ENCODE results near the gene SIPA1L3.

The SIPA1L3 gene

DNA sequence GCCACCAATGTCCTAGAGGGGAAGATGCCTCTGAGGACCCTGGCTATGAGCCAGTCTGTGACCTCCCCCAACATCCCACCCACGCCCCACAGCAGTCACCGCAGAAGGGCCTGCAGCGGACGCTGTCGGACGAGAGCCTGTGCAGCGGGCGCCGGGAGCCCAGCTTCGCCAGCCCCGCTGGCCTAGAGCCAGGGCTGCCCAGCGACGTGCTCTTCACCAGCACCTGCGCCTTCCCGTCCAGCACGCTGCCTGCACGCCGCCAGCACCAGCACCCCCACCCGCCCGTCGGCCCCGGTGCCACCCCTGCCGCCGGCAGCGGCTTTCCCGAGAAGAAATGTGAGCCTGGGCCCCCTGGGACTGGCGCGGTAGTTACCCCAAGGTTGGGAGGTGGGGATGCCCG, 286.4 kb downstream of the SIPA1L3 start:
- DNase-seq (ENCODE audit: low read depth), result no peak

DNA sequence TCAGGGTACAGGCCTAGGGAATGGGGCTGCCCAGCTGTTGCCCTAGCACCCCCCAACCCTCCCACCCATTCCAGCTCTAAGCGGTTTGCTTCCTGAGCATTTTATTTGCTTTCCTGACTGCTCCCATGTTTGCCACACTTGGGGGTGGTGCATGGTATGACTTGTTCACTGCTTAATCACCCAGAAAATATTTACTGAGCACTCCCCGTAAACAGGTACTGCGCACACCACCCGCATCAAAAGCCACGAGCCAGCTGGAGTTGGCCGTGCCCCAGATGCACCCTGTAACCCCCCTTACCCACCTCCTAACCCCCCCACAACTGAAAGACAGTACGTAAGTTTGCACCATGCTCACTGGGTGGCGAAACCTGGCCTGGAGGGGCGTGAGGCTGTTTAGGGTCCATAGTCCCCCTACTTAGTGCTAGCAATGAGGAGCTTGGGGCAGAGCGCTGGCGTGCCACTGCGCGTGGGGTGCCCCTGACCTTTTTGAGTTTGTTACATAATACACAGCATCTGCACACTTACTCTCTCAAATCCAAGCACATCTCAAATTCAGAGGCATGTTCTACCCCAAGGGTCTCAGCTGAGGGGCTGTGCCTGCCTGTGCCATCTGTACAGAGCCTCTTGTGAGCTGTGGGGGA, 287.2 kb downstream of the SIPA1L3 start:
- DNase-seq (ENCODE audit: low read depth), result no peak

DNA sequence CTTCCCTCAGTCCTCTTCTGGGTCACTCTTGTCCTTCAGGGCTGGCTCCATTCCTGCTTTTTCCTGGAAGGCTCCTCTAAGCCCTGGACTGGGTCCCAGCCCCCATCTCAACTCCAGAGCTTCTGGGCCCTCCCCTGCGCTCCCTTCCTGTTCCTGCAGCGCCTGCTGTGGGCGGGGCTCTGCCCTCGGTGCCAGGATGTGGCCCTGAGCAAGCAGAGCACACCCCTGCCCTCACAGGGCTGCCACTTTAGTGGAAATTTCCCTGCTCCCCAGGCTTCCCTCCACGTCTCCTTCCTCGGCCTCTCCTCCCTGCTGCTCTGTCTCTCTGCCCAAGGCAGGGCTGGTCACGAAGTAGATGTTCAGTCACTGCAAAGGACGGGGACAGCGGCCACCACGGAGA, 288.2 kb downstream of the SIPA1L3 start:
- DNase-seq (ENCODE audit: low read depth), result no peak

DNA sequence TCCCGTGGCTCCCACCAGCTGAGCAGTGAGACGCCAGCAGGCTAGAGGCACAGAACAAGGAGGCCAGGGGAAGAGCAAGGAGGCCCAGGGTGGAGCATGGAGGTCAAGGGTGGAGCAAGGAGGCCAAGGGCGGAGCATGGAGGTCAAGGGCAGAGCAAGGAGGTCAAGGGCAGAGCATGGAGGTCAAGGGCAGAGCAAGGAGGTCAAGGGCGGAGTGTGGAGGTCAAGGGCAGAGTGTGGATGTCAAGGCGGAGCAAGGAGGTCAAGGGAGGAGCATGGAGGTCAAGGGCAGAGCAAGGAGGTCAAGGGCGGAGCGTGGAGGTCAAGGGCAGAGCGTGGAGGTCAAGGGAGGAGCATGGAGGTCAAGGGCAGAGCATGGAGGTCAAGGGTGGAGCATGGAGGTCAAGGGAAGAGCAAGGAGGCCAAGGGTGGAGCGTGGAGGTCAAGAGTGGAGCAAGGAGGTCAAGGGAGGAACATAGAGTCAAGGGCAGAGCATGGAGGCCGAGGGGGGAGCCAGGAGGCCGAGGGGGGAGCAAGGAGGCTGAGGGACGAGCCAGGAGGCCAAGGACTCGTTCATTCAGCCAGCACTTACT, 289.3 kb downstream of the SIPA1L3 start:
- DNase-seq (ENCODE audit: low read depth), result no peak

DNA sequence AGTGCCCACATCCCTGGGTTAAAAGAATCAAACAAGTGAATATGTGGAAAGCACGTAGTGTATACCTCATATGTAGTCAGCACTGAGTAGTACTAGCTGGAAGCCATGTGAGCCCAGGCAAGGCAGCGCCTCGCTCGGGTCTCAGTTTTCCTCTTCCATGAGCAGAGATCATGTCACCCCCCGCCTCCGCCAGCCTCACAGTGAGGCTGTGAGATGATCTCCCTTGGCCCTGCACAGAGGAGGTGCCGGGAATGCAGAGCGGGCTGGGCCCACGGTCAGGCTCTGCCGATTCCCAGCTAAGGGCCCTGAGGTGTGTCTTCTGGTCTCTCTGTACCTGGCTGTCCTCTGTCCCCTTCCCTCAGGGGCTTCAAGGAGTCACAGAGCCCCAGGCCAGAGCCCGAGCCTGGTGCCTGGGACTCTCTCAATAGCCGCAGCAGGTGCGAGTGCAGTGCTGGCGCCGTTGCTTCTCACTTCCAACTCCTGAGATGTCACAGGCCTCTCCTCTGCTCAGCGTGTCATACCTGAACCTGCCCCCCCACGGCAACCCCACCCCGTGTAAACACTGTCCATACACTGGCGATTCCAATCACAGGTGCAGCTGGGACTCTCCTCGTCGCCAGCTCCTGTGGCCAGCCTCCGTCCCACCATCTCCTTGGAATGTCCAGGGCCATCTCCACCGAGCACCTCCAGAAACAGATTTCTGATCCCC, 290.1 kb downstream of the SIPA1L3 start:
- DNase-seq (ENCODE audit: low read depth), result no peak

DNA sequence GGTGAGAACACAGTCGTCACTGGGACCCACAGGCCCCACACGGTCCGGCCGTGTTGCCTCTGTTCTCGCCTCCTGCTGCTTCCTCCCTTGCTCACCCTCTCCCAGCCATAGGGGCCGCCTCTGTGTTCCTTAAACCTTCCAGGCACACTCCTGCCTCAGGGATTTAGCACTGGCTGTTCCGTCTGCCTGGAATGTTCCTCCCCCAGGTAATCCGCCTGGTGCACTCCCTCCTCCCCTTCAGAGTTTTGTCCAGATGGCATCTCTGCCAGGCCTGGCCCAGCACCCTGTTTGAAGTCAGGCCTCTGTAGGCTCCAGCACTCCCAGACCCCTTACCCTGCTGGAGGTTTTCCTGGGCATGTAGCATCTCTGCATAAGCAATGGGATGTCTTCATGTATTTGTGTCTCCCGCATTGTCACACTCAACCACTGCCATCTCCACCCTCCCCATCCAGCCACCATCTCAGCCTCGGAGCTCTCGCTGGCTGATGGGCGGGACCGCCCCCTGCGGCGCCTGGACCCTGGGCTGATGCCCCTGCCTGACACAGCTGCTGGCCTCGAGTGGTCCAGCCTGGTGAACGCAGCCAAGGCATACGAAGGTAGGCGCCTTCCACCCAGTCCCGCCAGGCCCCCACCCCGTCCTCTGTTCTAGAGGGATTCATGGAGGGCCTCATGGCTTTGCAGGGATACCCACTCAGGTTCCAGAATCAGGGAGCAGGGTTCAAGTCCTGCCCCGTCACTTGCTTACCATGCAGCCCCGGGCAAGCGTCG, 291.1 kb downstream of the SIPA1L3 start:
- no peak for DNase-seq (ENCODE audit: low read depth)

DNA sequence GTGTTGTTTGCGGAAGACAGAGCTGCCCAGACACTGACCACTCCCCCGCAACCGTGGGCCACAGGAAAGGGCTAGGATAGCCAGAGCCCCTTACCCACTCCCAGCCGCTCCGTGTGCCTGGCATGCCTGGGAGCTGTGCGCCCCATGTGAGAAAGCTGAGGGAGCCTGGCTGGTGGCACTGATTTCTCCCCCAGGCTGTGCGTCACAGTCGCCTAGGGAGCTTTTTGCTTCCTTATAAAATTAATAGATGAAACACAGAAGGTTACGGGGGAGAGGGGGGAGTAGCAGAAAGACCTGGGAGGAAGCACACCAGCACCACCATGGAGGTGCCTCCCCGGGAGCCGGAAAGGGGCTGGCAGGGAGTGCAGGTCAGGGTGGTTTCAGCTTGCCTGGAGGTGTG, 292.3 kb downstream of the SIPA1L3 start:
- no peak for DNase-seq (ENCODE audit: low read depth)

DNA sequence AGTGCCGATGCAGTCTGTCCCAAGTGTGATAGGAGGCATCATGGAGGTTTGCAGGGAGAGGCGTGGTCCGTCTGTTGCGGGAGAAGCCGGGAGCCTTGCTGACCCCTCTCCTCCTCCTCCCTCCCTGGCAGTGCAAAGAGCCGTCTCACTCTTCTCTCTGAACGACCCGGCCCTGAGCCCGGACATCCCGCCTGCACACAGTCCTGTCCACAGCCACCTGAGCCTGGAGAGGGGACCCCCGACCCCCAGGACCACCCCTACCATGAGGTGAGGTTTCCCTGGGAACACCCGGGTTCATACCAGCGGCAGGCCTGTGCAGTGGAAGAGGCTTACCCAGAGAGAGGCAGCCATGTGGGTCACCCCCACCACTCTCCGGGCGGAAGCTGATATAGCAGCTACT, 294.7 kb downstream of the SIPA1L3 start:
- DNase-seq (ENCODE audit: low read depth), result no peak

DNA sequence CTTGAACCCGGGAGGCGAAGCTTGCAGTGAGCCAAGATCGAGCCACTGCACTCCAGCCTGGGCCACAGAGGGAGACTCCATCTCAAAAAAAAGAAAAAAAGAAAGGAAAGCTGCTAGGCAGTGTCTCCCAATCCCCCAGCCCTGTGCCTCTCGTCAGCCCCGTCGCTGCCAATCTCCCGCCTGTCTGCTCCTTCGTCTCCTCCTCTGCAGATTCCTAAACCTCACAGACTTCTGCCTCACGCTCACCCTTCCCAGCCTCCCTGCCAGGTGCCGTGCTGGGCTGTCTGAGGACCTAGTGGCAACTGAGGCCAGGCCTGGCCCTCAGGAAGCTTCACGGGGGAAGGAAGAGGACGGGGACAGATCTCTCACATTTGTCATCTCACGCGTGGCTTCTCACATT, 295.5 kb downstream of the SIPA1L3 start:
- DNase-seq (ENCODE audit: low read depth), result no peak

DNA sequence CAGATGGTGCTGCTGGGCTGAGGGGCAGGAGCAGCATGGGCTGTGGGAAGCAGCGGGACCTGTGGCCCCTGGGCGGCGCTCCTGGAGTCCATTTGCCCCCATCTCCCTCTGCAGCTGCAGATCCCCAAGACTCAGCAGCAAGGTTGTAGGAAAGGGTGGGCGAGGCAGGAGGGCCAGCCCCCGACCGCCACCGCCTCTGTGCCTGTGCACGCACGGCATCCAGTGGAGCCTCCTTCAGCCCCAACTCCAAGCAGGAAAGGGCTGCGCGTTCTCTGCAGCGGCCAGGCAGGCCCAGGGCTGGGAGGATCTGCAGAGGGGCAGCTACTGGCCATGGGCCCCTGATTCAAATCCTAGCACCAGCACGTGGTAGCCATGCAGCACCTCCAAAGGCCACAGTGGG, 296.2 kb downstream of the SIPA1L3 start:
- DNase-seq (ENCODE audit: low read depth), result no peak

DNA sequence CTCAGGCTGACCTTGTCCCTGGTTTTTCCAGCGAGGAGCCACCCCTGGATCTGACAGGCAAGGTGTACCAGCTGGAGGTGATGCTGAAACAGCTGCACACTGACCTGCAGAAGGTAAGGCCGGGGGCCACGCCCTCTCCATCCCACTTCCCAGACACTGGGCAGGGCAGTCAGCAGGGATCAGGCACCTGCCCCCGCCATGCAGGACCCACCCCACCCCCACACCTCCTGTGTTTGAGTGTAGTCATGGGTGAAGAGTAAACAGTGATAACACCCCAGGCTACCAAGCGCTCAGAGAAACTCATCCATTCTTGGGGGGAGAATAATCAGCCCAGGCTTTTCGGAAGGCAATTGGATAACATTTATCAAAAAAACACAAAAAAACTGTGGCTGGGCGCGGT, 297.1 kb downstream of the SIPA1L3 start:
- no peak for DNase-seq (ENCODE audit: low read depth)

DNA sequence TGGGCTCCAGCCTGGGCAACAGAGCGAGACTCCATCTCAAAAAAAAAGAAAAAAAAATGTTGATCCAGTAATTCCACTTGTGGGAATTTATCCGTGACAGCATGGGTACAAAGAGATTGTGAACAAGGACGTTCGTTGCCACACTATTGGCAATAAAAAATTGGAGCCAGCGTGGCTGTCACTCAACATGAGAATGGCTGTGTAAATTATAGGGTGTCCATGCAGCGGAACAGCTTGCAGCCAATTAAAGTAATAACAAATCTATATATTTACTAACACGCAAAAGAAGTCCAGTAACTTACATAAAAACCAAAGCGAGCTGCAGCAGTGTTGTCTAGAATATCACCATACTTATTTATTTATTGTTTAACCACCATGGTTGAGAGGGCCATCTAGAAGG, 297.7 kb downstream of the SIPA1L3 start:
- no peak for DNase-seq (ENCODE audit: low read depth)

DNA sequence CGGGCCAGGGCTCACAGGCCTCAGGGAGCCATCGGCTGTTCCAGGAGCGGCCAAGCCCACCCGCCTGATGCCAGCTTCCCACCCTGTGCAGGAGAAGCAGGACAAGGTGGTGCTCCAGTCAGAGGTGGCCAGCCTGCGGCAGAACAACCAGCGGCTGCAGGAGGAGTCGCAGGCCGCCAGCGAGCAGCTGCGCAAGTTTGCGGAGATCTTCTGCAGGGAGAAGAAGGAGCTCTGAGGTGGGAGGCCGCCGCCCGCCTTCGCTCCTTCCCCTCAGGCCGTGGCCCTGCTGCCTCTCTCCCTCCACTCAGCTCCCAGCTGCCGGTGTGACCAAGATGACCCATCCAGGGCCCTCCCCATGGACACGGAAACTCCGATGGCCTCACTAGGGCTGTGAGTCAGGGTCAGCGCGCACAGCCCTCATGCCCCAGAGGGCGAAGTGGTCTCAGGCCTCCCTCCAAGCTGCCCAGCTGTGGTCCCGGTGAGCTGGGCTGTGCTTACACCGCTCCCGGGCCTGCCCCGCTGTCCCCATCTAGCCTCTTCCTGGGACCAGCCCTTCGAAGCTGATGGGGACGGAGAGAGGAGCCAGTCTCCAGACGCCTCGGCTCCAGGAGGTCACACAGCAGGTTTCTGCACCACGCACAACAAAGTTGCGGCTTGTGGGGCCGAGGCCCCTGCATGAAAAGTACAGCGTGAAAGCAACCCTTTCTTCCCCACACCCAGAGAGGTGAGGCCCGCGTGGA, 299.2 kb downstream of the SIPA1L3 start:
- DNase-seq (ENCODE audit: low read depth), result no peak

DNA sequence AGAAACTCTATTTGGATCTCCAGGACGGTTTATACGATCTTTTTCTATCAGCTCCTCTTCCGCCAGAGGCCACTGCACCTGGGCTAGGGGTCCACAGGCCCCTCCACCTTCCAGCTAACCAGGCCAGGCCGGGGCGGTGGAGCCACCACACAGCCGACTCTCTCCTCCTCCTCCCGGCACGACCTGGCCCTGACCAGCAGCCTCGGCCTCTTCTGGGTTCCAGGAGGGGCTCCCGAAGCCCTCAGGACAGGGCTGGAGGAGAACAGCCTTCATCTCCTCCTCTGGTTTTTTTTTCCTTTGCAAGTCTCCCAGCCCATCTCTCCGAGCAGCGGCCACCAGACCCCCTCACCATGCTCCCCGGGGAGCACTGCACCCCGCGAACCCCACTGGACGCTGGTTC, 299.9 kb downstream of the SIPA1L3 start:
- DNase-seq (ENCODE audit: low read depth), result no peak

DNA sequence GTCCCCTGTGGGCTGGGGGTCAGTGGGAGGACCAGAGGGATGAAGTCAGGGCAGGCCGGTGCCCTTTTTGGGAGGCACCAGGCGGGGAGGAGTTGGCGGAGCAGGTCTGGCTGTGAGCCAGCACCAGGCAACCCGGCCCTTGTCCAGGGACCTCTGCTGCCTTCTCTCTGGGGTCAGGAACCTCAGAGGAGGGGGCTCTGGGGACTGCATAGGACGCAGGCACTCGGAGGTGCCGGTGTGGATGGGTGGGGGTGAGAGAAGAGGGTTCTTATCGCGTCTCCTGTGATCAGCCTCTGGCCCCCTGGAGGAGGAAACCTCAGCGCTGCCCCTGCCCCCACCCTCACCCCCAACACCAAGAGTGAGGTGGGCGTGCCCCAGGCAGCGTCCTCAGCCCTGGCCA, 300.5 kb downstream of the SIPA1L3 start:
- no peak for DNase-seq (ENCODE audit: low read depth)

DNA sequence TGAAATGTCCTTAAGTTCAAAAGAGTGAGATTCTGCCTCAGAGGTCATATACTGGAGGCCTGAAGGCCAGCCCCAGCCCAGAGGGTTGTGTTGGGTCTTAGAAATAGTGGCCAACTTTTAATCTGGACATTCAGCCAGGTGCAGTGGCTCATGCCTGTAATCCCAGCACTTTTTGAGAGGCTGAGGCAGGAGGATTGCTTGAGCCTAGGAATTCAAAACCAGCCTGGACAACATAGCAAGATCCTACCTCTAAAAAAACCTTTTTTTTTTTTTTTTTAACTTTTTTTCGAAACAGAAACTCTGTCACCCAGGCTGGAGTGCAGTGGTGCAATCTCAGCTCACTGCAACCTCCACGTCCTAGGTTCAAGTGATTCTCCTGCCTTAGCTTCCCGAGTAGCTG, 301.6 kb downstream of the SIPA1L3 start:
- DNase-seq (ENCODE audit: low read depth), result no peak

DNA sequence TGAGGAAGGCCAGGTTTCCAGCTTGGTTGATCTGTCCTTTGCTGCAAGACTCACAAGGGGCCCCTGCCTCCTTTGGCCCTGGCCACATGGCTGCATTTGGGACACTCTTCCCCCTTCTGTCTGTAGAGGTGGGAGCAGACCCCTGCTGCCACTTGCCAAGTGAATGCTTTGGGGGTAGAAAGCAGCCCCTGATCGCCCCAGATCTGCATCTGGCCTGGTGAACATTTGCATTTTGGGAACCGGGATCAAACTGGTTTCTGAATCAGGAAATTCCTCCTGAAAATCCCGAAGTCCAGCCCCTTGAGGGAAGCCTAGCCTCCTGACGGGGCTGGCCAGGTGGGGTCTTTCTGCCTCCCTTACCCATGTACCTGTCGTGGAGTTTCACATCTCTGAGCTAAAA, 302.1 kb downstream of the SIPA1L3 start:
- no peak for DNase-seq (ENCODE audit: low read depth)

DNA sequence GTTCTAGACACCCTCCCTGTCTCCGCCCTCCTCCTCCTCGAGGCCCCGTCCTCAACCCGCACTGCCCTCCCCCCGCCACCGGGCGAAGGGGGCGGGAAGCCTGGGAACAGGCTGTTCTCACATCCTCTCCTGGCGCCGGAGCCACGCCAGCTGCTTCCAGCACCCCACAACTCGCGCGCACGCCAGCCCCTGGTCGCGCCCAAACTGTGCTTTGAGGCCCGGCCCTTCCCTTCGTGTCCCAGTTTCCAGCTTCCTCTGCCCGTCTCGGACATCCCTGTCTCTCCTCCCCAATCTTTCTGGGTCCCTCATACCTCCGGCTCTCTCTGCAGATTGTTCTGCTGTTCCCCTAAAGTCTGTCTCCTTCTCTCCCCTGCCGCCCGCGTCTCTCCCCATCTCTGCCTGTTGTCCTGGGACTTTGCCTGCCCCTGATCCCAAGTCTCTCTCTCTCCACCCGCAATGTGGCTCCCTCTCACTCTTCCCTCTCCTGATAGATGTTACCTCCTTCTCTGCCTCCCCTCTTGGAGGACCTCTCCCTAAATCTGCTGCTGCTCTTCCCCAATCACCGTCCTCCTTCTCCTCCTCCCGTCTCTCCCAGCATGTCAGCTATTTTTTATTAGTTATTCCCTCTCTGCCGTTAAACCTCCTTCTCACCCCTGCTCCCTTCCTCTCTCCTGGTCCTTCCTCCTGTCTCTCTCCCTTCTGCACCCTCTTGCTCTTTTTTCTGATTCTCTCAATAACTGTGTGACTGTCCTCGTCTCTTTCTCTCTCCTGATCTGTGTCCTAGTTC, 302.9 kb downstream of the SIPA1L3 start:
- DNase-seq (ENCODE audit: low read depth), result no peak

DNA sequence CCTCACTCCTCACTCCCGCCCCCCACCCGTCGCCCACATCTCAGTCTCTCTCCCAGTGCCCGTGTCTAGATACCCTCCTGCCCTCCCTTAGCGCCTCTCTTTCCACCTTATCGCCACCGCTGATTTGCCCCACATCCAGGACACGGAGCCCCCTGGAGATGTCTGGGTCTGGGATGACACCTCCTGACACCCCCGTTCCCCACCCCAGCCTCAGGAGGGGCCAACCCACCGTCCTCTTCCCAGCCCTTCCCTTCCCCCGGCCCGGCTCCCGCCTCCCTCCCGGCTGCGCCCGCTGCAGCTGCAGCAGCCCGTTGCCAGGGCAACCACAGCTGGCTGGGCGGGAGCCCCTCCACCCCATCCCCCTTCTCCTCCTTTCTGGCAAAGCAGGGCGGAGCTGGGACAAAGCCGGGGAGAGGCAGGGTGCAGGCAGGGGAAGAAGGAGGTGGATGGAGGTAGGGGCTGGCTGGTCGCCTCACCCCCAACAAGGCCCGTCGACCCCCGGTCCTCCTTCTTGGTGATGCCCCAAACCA, 303.5 kb downstream of the SIPA1L3 start:
- DNase-seq (ENCODE audit: low read depth), result no peak

DNA sequence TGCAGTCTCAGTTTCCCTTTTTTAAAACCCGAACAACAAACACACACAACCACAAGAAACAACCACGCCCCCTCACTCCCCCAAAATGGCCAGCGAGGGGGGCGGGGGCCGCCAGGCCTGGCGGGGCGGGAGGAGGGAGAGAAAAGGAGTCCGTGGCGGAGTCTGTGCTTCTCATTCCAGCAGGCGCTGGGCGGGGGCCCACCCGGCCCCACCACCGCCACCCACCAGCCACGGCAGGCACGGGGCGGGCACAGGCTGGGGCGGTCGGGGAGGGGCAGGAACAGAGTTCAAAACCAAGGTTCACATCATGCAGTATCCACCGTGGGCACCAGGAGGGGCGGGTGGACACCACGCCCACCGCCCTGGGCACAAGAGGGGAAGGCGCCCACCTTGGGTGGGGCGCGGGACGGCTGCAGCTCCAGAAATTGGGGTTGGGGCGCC, 304.2 kb downstream of the SIPA1L3 start:
- DNase-seq (ENCODE audit: low read depth), result no peak

DNA sequence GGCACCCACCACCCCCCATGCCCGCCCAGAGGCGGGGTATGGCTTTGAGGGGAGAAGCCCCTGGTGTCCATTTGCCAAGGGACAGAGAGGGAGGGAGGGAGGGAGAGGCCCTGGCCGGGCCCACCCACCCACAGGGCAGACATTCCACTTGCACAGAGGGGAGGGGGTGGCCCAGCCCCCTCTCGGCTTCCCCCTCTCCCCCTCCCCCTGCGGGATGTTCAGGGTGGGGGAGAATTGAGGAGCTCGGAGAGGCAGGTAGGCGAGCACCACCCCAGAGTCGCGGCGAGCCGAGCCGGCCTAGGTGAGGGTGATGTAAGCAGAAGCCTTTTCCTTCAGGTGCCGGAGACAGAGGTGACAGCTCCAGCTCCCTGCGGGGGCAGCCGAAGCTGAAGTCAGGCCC, 304.8 kb downstream of the SIPA1L3 start:
- DNase-seq (ENCODE audit: low read depth), result no peak
